NT2/D1 (cell line): ENCODE results near the gene LRRTM2.

Source experiments
- SUZ12 ChIP-seq: IDR thresholded peaks from 2 replicates; pipeline ENCODE4 v1.6.1; 2011; ENCODE audit not compliant: insufficient read length, insufficient read depth; ENCODE audit errors: extremely low read depth
- YY1 ChIP-seq: IDR thresholded peaks from 2 replicates; pipeline ENCODE4 v1.6.1; 2011; ENCODE audit not compliant: insufficient read length, insufficient read depth
- ZNF274 ChIP-seq: IDR thresholded peaks from 2 replicates; pipeline ENCODE4 v1.6.1; 2011; ENCODE audit warnings: mild to moderate bottlenecking, low read depth, low read length

GRCh38 chr5:138884554-138884953, 9.4 kb upstream of the LRRTM2 start:
- TF ChIP-seq ZNF274: no peak
- TF ChIP-seq YY1: no peak
- TF ChIP-seq SUZ12: no peak
